Ascending aorta (tissue), 2 donors: ENCODE measurements around the gene MANSC4. TPM values are rescaled to one million over a fixed set of nuclear protein-coding genes. Genes with fewer than 3 reads are reported as not detected.

ENCODE experiments used
- DNase-seq, 2 donors: peaks; one replicate each; pipeline ENCODE4 v3.0.0-alpha.2; 2019; ENCODE audit warnings: low spot score in 2 of 2
- H3K27ac ChIP-seq, 2 donors: fragments of 200-600 bp; sonication (generic); one replicate each; pipeline ENCODE4 v1.5.1; 2016 to 2017; ENCODE audit warnings: mild to moderate bottlenecking in 1 of 2
- H3K27me3 ChIP-seq: fragments of 200-600 bp; sonication (generic); one replicate; pipeline ENCODE4 v1.5.1; 2017
- H3K36me3 ChIP-seq, 2 donors: fragments of 200-600 bp; sonication (generic); one replicate each; pipeline ENCODE4 v1.5.1; 2016
- H3K4me1 ChIP-seq, 2 donors: fragments of 200-600 bp; sonication (generic); one replicate each; pipeline ENCODE4 v1.5.1; 2016 to 2017; ENCODE audit warnings: mild to moderate bottlenecking in 1 of 2
- H3K4me3 ChIP-seq, 2 donors: fragments of 200-600 bp; sonication (generic); one replicate each; pipeline ENCODE4 v1.5.1; 2016 to 2017; ENCODE audit warnings: mild to moderate bottlenecking in 1 of 2
- H3K9me3 ChIP-seq, 2 donors: fragments of 200-600 bp; sonication (generic); one replicate each; pipeline ENCODE4 v1.5.1; 2016
- CTCF ChIP-seq, 3 experiments: fragments of 200-600 bp in 2 of 3; fragments of 450-650 bp in 1 of 3; sonication (generic) in 2 of 3; IDR thresholded peaks; one replicate each; pipeline ENCODE4 v1.5.1; 2016 to 2019; ENCODE audit warnings: antibody characterized with exemption in 3 of 3, mild to moderate bottlenecking in 1 of 3, moderate library complexity in 1 of 3
- intact Hi-C: fragments of 100-400 bp; cut with DNase I; formaldehyde crosslinking; loops from one replicate; pipeline ENCODE4 v1.15.1; 2023
- total RNA-seq: library from RNA; depleted of rRNA; stranded (reverse); fragments of >200 nt; gene quantifications from one replicate; pipeline ENCODE4 v1.1.0, GENCODE V29; 2016

The MANSC4 gene
- total RNA-seq, 1 donor from 2014 or later, result not detected

DNA sequence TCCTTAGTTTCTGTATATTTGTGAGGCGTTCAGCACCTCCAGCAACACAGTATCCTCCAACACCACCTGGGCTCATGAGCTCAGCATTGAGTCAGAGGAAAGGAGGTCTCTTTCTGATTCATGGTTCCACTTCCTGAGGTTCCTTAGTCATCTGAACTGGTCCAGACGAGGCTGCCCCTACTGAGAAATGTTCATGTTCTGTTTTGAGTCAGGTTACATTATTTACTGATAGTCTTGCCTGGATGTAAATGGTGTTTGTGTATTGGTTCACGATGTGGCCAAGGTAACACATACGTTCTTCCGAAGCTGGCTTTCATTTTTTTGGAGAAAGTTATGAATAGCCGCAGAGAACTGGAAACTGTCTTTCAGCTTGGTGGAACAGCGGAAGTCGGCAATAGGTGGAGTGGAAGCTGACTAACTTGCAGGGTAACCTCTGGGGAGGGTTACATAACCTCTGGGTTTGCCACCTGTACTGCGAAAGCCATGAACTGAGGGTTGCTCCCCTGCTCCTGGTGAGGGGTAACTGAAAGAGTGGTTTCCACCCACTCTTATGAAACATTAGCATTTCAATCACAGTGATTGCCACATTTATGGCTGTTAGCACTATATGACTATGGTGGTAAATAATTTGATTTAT is 42.2 kb upstream of the MANSC4 start:
- Histone ChIP-seq H3K4me3 (no peak overlapping the region), H3K27me3 (no peaks in the 10 kb centered on the region), H3K27ac (no peak overlapping the region), H3K9me3 (no peaks in the 10 kb centered on the region), H3K4me1 (peaks cover 0 to 8% of the 10 kb centered on the region in 2 donors), H3K36me3 (no peaks in the 10 kb centered on the region)
- no peak for TF ChIP-seq CTCF (IDR thresholded peaks at IDR 0.05)
- intact Hi-C loops, result loop anchor here (5.0 kb wide), 3 partner anchors 40 to 120 kb away; partner anchors contain the start of genes KLHL42 and MANSC4
- no peak for DNase-seq

- peak; percentile 56 to 82 (median 81) for TF ChIP-seq CTCF (IDR thresholded peaks at IDR 0.05)
Observed at GRCh38 chr12:27821259-27821973, 41.4 kb upstream of the MANSC4 start.

GRCh38 chr12:27820564-27820963 is 40.5 kb upstream of the MANSC4 start:
- Histone ChIP-seq H3K9me3 (no peaks in the 10 kb centered on the region), H3K4me3 (no peak overlapping the region), H3K27ac (no peak overlapping the region), H3K4me1 (peaks cover 0 to 8% of the 10 kb centered on the region in 2 donors), H3K27me3 (no peaks in the 10 kb centered on the region), H3K36me3 (no peaks in the 10 kb centered on the region)
- TF ChIP-seq CTCF (IDR thresholded peaks at IDR 0.05), result no peak
- intact Hi-C loops, result loop anchor here (5.0 kb wide), 3 partner anchors 38 to 122 kb away; partner anchors contain the start of genes KLHL42 and MANSC4
- DNase-seq, result no peak

More at GRCh38 chr12:27821259-27821973, 41.4 kb upstream of the MANSC4 start:
- Histone ChIP-seq H3K4me3 (peak overlapping the region in 1 of 2 donors; percentile 37), H3K36me3 (no peaks in the 10 kb centered on the region), H3K27me3 (no peaks in the 10 kb centered on the region), H3K4me1 (peaks cover 0 to 8% of the 10 kb centered on the region in 2 donors), H3K27ac (no peak overlapping the region), H3K9me3 (no peaks in the 10 kb centered on the region)
- no peak for DNase-seq
- intact Hi-C loops, result loop anchor here (1.0 to 5.0 kb wide), 4 partner anchors 39 to 121 kb away; partner anchors contain the start of genes KLHL42 and MANSC4

- TF ChIP-seq CTCF (IDR thresholded peaks at IDR 0.05), result no peak
- no peak for DNase-seq
- intact Hi-C loops, result no loop called here
- Histone ChIP-seq H3K9me3 (no peaks in the 10 kb centered on the region), H3K4me3 (no peak overlapping the region), H3K36me3 (no peaks in the 10 kb centered on the region), H3K27me3 (no peaks in the 10 kb centered on the region), H3K27ac (no peak overlapping the region), H3K4me1 (peaks cover 0 to 12% of the 10 kb centered on the region in 2 donors)
Observed at GRCh38 chr12:27818401-27818918, 38.4 kb upstream of the MANSC4 start.

GRCh38 chr12:27817766-27818165 is 37.7 kb upstream of the MANSC4 start:
- intact Hi-C loops, result no loop called here
- DNase-seq, result no peak
- no peak overlapping the region for H3K4me3 ChIP-seq
- H3K27me3 ChIP-seq, result no peaks in the 10 kb centered on the region
- TF ChIP-seq CTCF (IDR thresholded peaks at IDR 0.05), result no peak
- H3K4me1 ChIP-seq, result peaks cover 0 to 12% of the 10 kb centered on the region in 2 donors
- H3K9me3 ChIP-seq, result no peaks in the 10 kb centered on the region
- no peak overlapping the region for H3K27ac ChIP-seq
- no peaks in the 10 kb centered on the region for H3K36me3 ChIP-seq
